SU-DHL-6 (cell line): ENCODE data around the gene ZNF462.

Experiments used
- H2AFZ ChIP-seq: fragments of 200-600 bp; sonication (generic); 2 replicates; pipeline ENCODE4 v1.6.1; 2014; ENCODE audit warnings: low read depth, mild to moderate bottlenecking, moderate library complexity, mixed read lengths, antibody characterized with exemption, low read length; ENCODE audit not compliant: severe bottlenecking
- H3F3A ChIP-seq: fragments of 200-600 bp; shearing (Covaris generic); 2 replicates; pipeline ENCODE4 v1.6.0; 2016; ENCODE audit warnings: antibody characterized with exemption, mild to moderate bottlenecking; ENCODE audit not compliant: insufficient read depth
- H3K27ac ChIP-seq: fragments of 200-600 bp; sonication (generic); 2 replicates; pipeline ENCODE4 v1.5.1; 2016; ENCODE audit warnings: low read depth, mild to moderate bottlenecking, low read length, moderate library complexity, mixed read lengths
- H3K27me3 ChIP-seq: fragments of 200-600 bp; sonication (generic), shearing (Covaris generic); 2 replicates; pipeline ENCODE4 v1.6.0; 2014; ENCODE audit warnings: mild to moderate bottlenecking, low read length
- H3K36me3 ChIP-seq: fragments of 200-600 bp; sonication (generic); 2 replicates; pipeline ENCODE4 v1.6.1; 2014; ENCODE audit warnings: mild to moderate bottlenecking, low read length, mixed read lengths
- H3K4me2 ChIP-seq: fragments of 300-600, 200-600 bp; shearing (Covaris generic), sonication (generic); 2 replicates; pipeline ENCODE4 v1.6.0; 2014; ENCODE audit warnings: low read length, low read depth, mild to moderate bottlenecking; ENCODE audit not compliant: poor library complexity, severe bottlenecking
- H3K4me3 ChIP-seq: fragments of 200-600 bp; sonication (generic); 2 replicates; pipeline ENCODE4 v1.5.1; 2014; ENCODE audit warnings: antibody characterized with exemption, low read length, mild to moderate bottlenecking, mixed read lengths; ENCODE audit not compliant: insufficient read depth, poor library complexity, severe bottlenecking
- H3K79me2 ChIP-seq: fragments of 200-600 bp; sonication (generic); 2 replicates; pipeline ENCODE4 v1.6.1; 2014; ENCODE audit warnings: mild to moderate bottlenecking, low read length, moderate library complexity; ENCODE audit not compliant: insufficient read depth
- H3K9ac ChIP-seq: fragments of 200-600 bp; sonication (generic); 2 replicates; pipeline ENCODE4 v1.7.0; 2014; ENCODE audit warnings: mild to moderate bottlenecking, low read length
- H3K9me2 ChIP-seq: fragments of 200-600 bp; sonication (generic); replicated peaks from 2 replicates; pipeline ENCODE4 v1.6.1; 2014; ENCODE audit warnings: low read length; ENCODE audit not compliant: insufficient read depth
- H3K9me3 ChIP-seq: fragments of 200-600 bp; sonication (generic); 2 replicates; pipeline ENCODE4 v1.6.1; 2014; ENCODE audit warnings: low read length, mixed read lengths; ENCODE audit not compliant: insufficient read depth
- H4K20me1 ChIP-seq: fragments of 200-600 bp; sonication (generic); 2 replicates; pipeline ENCODE4 v1.6.1; 2014; ENCODE audit warnings: low read depth, mild to moderate bottlenecking, antibody characterized with exemption, low read length, moderate library complexity, mixed read lengths
- CTCF ChIP-seq: fragments of 200-600 bp; sonication (generic); IDR thresholded peaks from one replicate; pipeline ENCODE4 v1.5.1; 2017; ENCODE audit warnings: antibody characterized with exemption, mild to moderate bottlenecking, low read length, moderate library complexity; ENCODE audit not compliant: insufficient read depth, poor library complexity, severe bottlenecking
- EZH2phosphoT487 ChIP-seq: fragments of 200-600 bp; sonication (generic), shearing (Covaris generic); conservative IDR thresholded peaks from 2 replicates; pipeline ENCODE4 v1.6.1; 2018; ENCODE audit warnings: mild to moderate bottlenecking, antibody characterized with exemption, low read length, moderate library complexity, mixed read lengths

ZNF462 gene

GRCh38 chr9:107016383-107016782 is 153.4 kb downstream of the ZNF462 start:
- Histone ChIP-seq H2AFZ (no peak overlapping the region), H3F3A (no peaks in the 10 kb centered on the region), H3K79me2 (no peaks in the 10 kb centered on the region), H3K36me3 (no peaks in the 10 kb centered on the region), H3K9me3 (no peaks in the 10 kb centered on the region), H3K27me3 (no peaks in the 10 kb centered on the region), H3K27ac (no peak overlapping the region), H3K4me2 (no peak overlapping the region), H3K9me2 (no peaks in the 10 kb centered on the region), H3K4me3 (no peak overlapping the region), H4K20me1 (no peaks in the 10 kb centered on the region), H3K9ac (no peak overlapping the region)
- no peak for TF ChIP-seq EZH2phosphoT487
- no peak for TF ChIP-seq CTCF

GRCh38 chr9:107018861-107019545 is 156.0 kb downstream of the ZNF462 start:
- no peaks in the 10 kb centered on the region for H4K20me1 ChIP-seq
- no peaks in the 10 kb centered on the region for H3K9me2 ChIP-seq
- TF ChIP-seq CTCF (no peak), EZH2phosphoT487 (no peak)
- H3K79me2 ChIP-seq: no peaks in the 10 kb centered on the region
- no peak overlapping the region for H3K9ac ChIP-seq
- H3K27me3 ChIP-seq: no peaks in the 10 kb centered on the region
- H3F3A ChIP-seq: no peaks in the 10 kb centered on the region
- no peaks in the 10 kb centered on the region for H3K9me3 ChIP-seq
- H3K4me3 ChIP-seq: no peak overlapping the region
- H2AFZ ChIP-seq: no peak overlapping the region
- H3K36me3 ChIP-seq: no peaks in the 10 kb centered on the region
- H3K27ac ChIP-seq: no peak overlapping the region
- H3K4me2 ChIP-seq: no peak overlapping the region

GRCh38 chr9:107020040-107020530 is 157.1 kb downstream of the ZNF462 start:
- Histone ChIP-seq H3K9ac (no peak overlapping the region), H3K79me2 (no peaks in the 10 kb centered on the region), H3K9me3 (no peaks in the 10 kb centered on the region), H3K27ac (no peak overlapping the region), H2AFZ (no peak overlapping the region), H3K4me3 (no peak overlapping the region), H3F3A (no peaks in the 10 kb centered on the region), H3K36me3 (no peaks in the 10 kb centered on the region), H3K27me3 (no peaks in the 10 kb centered on the region), H3K4me2 (no peak overlapping the region), H3K9me2 (no peaks in the 10 kb centered on the region), H4K20me1 (no peaks in the 10 kb centered on the region)
- no peak for TF ChIP-seq CTCF
- TF ChIP-seq EZH2phosphoT487: no peak
